ENCODE results near the gene CORO2A. TPM values are rescaled to one million over a fixed set of nuclear protein-coding genes. Genes with fewer than 3 reads are reported as not detected.

CORO2A gene
- total and polyA plus RNA-seq, 3 experiments from 2014 or later: 5.1 to 11.9 (median 5.1) TPM

GRCh38 chr9:98208635-98209034 is 16.2 kb upstream of the CORO2A start:
- peak in 1 of 5 donors; percentile 40 for DNase-seq
- ChIA-PET CTCF (interaction anchor here (0.6 kb wide), 1 partner anchor 475 kb away, joined by 4 read pairs; no protein-coding TSS in a partner anchor), POLR2A (no interaction called here)
- Mint-ChIP-seq H3K4me3 (no peak overlapping the region), H3K27ac (no peak overlapping the region), H3K36me3 (peaks cover 0 to 34% (median 6%) of the 10 kb centered on the region in 3 donors), H3K27me3 (no peaks in the 10 kb centered on the region), H3K4me1 (peaks cover 4 to 5% (median 5%) of the 10 kb centered on the region in 3 donors), H3K9me3 (no peaks in the 10 kb centered on the region)
- Histone ChIP-seq H3K27me3 (ENCODE audit: insufficient read depth, low read length, poor library complexity, severe bottlenecking) (no peaks in the 10 kb centered on the region), H3K27ac (ENCODE audit: low read depth, low read length) (no peak overlapping the region), H3K4me1 (ENCODE audit: insufficient read depth, low read length) (no peaks in the 10 kb centered on the region), H3K9me3 (ENCODE audit: low read length) (no peaks in the 10 kb centered on the region), H3K4me3 (ENCODE audit: low read length) (no peak overlapping the region), H3K36me3 (ENCODE audit: insufficient read depth, low read length) (no peaks in the 10 kb centered on the region)

- Mint-ChIP-seq H3K4me1 (peaks cover 4 to 5% (median 5%) of the 10 kb centered on the region in 3 donors), H3K27me3 (no peaks in the 10 kb centered on the region), H3K4me3 (no peak overlapping the region), H3K27ac (peak overlapping the region in 1 of 8 donors; percentile 35), H3K36me3 (peaks cover 0 to 26% (median 2%) of the 10 kb centered on the region in 3 donors), H3K9me3 (no peaks in the 10 kb centered on the region)
- Histone ChIP-seq H3K27me3 (ENCODE audit: insufficient read depth, low read length, poor library complexity, severe bottlenecking) (no peaks in the 10 kb centered on the region), H3K27ac (ENCODE audit: low read depth, low read length) (no peak overlapping the region), H3K36me3 (ENCODE audit: insufficient read depth, low read length) (no peaks in the 10 kb centered on the region), H3K4me1 (ENCODE audit: insufficient read depth, low read length) (no peaks in the 10 kb centered on the region), H3K9me3 (ENCODE audit: low read length) (no peaks in the 10 kb centered on the region), H3K4me3 (ENCODE audit: low read length) (no peak overlapping the region)
- DNase-seq: peak in 1 of 5 donors; percentile 9
- ChIA-PET CTCF (interaction anchor here (1.6 to 2.0 kb wide), 2 partner anchors 57 to 89 kb away, joined by 4 to 5 read pairs; no protein-coding TSS in a partner anchor), POLR2A (no interaction called here)
These were observed 15.2 kb upstream of the CORO2A start for GRCh38 chr9:98207606-98208005.

GRCh38 chr9:98206754-98207153 is 14.3 kb upstream of the CORO2A start:
- no peaks in the 10 kb centered on the region for H3K36me3 ChIP-seq (ENCODE audit: insufficient read depth, low read length)
- ChIA-PET POLR2A (no interaction called here), CTCF (interaction anchor here (1.6 to 2.0 kb wide), 2 partner anchors 57 to 89 kb away, joined by 4 to 5 read pairs; no protein-coding TSS in a partner anchor)
- H3K4me1 Mint-ChIP-seq: peaks cover 4 to 5% (median 5%) of the 10 kb centered on the region in 3 donors
- DNase-seq: no peak
- H3K9me3 Mint-ChIP-seq: no peaks in the 10 kb centered on the region
- H3K27me3 ChIP-seq (ENCODE audit: insufficient read depth, low read length, poor library complexity, severe bottlenecking): no peaks in the 10 kb centered on the region
- peaks cover 0 to 23% (median 2%) of the 10 kb centered on the region in 3 donors for H3K36me3 Mint-ChIP-seq
- H3K9me3 ChIP-seq (ENCODE audit: low read length): no peaks in the 10 kb centered on the region
- no peak overlapping the region for H3K4me3 ChIP-seq (ENCODE audit: low read length)
- H3K4me3 Mint-ChIP-seq: no peak overlapping the region
- no peaks in the 10 kb centered on the region for H3K4me1 ChIP-seq (ENCODE audit: insufficient read depth, low read length)
- no peak overlapping the region for H3K27ac ChIP-seq (ENCODE audit: low read depth, low read length)
- H3K27ac Mint-ChIP-seq: peak overlapping the region in 2 of 8 donors; percentile 26 to 72
- no peaks in the 10 kb centered on the region for H3K27me3 Mint-ChIP-seq

- Histone ChIP-seq H3K27ac (ENCODE audit: low read depth, low read length) (no peak overlapping the region), H3K9me3 (ENCODE audit: low read length) (no peaks in the 10 kb centered on the region), H3K27me3 (ENCODE audit: insufficient read depth, low read length, poor library complexity, severe bottlenecking) (no peaks in the 10 kb centered on the region), H3K36me3 (ENCODE audit: insufficient read depth, low read length) (no peaks in the 10 kb centered on the region), H3K4me1 (ENCODE audit: insufficient read depth, low read length) (no peaks in the 10 kb centered on the region), H3K4me3 (ENCODE audit: low read length) (no peak overlapping the region)
- H3K27me3 Mint-ChIP-seq: no peaks in the 10 kb centered on the region
- CTCF ChIA-PET: interaction anchor here (0.7 to 1.9 kb wide), 11 partner anchors 8 to 153 kb away, joined by 3 to 8 read pairs (median 4); no protein-coding TSS in a partner anchor
- peaks cover 0 to 14% (median 0%) of the 10 kb centered on the region in 3 donors for H3K36me3 Mint-ChIP-seq
- H3K4me1 Mint-ChIP-seq: peaks cover 4 to 5% (median 5%) of the 10 kb centered on the region in 3 donors
- H3K27ac Mint-ChIP-seq: peak overlapping the region in 1 of 8 donors; percentile 60
- H3K9me3 Mint-ChIP-seq: no peaks in the 10 kb centered on the region
- POLR2A ChIA-PET: interaction anchor here (0.5 to 1.1 kb wide), 2 partner anchors 33 to 103 kb away, joined by 3 to 5 read pairs; no protein-coding TSS in a partner anchor
- no peak overlapping the region for H3K4me3 Mint-ChIP-seq
- DNase-seq: no peak
These were observed 12.3 kb upstream of the CORO2A start for GRCh38 chr9:98204692-98205091.

- no peak for DNase-seq
- Histone ChIP-seq H3K36me3 (ENCODE audit: insufficient read depth, low read length) (no peaks in the 10 kb centered on the region), H3K27ac (ENCODE audit: low read depth, low read length) (no peak overlapping the region), H3K4me1 (ENCODE audit: insufficient read depth, low read length) (no peaks in the 10 kb centered on the region), H3K27me3 (ENCODE audit: insufficient read depth, low read length, poor library complexity, severe bottlenecking) (no peaks in the 10 kb centered on the region), H3K4me3 (ENCODE audit: low read length) (no peak overlapping the region), H3K9me3 (ENCODE audit: low read length) (no peaks in the 10 kb centered on the region)
- Mint-ChIP-seq H3K4me1 (peaks cover 4 to 5% (median 5%) of the 10 kb centered on the region in 3 donors), H3K27ac (no peak overlapping the region), H3K36me3 (peaks cover 0 to 7% (median 0%) of the 10 kb centered on the region in 3 donors), H3K4me3 (no peak overlapping the region), H3K27me3 (no peaks in the 10 kb centered on the region), H3K9me3 (no peaks in the 10 kb centered on the region)
- CTCF ChIA-PET: interaction anchor here (1.6 to 1.9 kb wide), 2 partner anchors 12 to 60 kb away, joined by 4 to 5 read pairs; no protein-coding TSS in a partner anchor
- POLR2A ChIA-PET: no interaction called here
These were observed 10.7 kb upstream of the CORO2A start for GRCh38 chr9:98203153-98203552.

- ChIA-PET POLR2A (no interaction called here), CTCF (no interaction called here)
- Mint-ChIP-seq H3K9me3 (no peaks in the 10 kb centered on the region), H3K27ac (peak overlapping the region in 1 of 8 donors; percentile 84), H3K27me3 (no peaks in the 10 kb centered on the region), H3K36me3 (peaks cover 0 to 3% (median 0%) of the 10 kb centered on the region in 3 donors), H3K4me3 (no peak overlapping the region), H3K4me1 (peaks cover 4 to 5% (median 5%) of the 10 kb centered on the region in 3 donors)
- no peak for DNase-seq
- Histone ChIP-seq H3K4me1 (ENCODE audit: insufficient read depth, low read length) (no peaks in the 10 kb centered on the region), H3K36me3 (ENCODE audit: insufficient read depth, low read length) (no peaks in the 10 kb centered on the region), H3K27me3 (ENCODE audit: insufficient read depth, low read length, poor library complexity, severe bottlenecking) (no peaks in the 10 kb centered on the region), H3K4me3 (ENCODE audit: low read length) (no peak overlapping the region), H3K9me3 (ENCODE audit: low read length) (no peaks in the 10 kb centered on the region), H3K27ac (ENCODE audit: low read depth, low read length) (no peak overlapping the region)
These were observed 9.8 kb upstream of the CORO2A start for GRCh38 chr9:98202252-98202651.

GRCh38 chr9:98201749-98202148 is 9.3 kb upstream of the CORO2A start:
- Mint-ChIP-seq H3K36me3 (peaks cover 0 to 3% (median 0%) of the 10 kb centered on the region in 3 donors), H3K4me1 (peaks cover 4 to 5% (median 5%) of the 10 kb centered on the region in 3 donors), H3K4me3 (no peak overlapping the region), H3K27me3 (no peaks in the 10 kb centered on the region), H3K9me3 (no peaks in the 10 kb centered on the region), H3K27ac (no peak overlapping the region)
- DNase-seq: no peak
- no peak overlapping the region for H3K4me3 ChIP-seq (ENCODE audit: low read length)
- CTCF ChIA-PET: no interaction called here
- H3K27ac ChIP-seq (ENCODE audit: low read depth, low read length): no peak overlapping the region
- POLR2A ChIA-PET: no interaction called here
- no peaks in the 10 kb centered on the region for H3K4me1 ChIP-seq (ENCODE audit: insufficient read depth, low read length)
- no peaks in the 10 kb centered on the region for H3K27me3 ChIP-seq (ENCODE audit: insufficient read depth, low read length, poor library complexity, severe bottlenecking)
- no peaks in the 10 kb centered on the region for H3K36me3 ChIP-seq (ENCODE audit: insufficient read depth, low read length)
- no peaks in the 10 kb centered on the region for H3K9me3 ChIP-seq (ENCODE audit: low read length)

GRCh38 chr9:98201102-98201501 is 8.7 kb upstream of the CORO2A start:
- POLR2A ChIA-PET: interaction anchor here (0.6 kb wide), 1 partner anchor 9 kb away, joined by 3 read pairs; the partner anchor contains the start of gene CORO2A
- H3K4me3 Mint-ChIP-seq: no peak overlapping the region
- H3K36me3 Mint-ChIP-seq: peaks cover 0 to 3% (median 0%) of the 10 kb centered on the region in 3 donors

More at GRCh38 chr9:98201102-98201501, 8.7 kb upstream of the CORO2A start:
- no peak overlapping the region for H3K27ac ChIP-seq (ENCODE audit: low read depth, low read length)
- Mint-ChIP-seq H3K27me3 (no peaks in the 10 kb centered on the region), H3K4me1 (peaks cover 2 to 5% (median 5%) of the 10 kb centered on the region in 3 donors), H3K27ac (peak overlapping the region in 1 of 8 donors; percentile 2), H3K9me3 (no peaks in the 10 kb centered on the region)
- H3K36me3 ChIP-seq (ENCODE audit: insufficient read depth, low read length): no peaks in the 10 kb centered on the region
- CTCF ChIA-PET: no interaction called here
- H3K4me1 ChIP-seq (ENCODE audit: insufficient read depth, low read length): no peaks in the 10 kb centered on the region
- H3K9me3 ChIP-seq (ENCODE audit: low read length): no peaks in the 10 kb centered on the region
- H3K27me3 ChIP-seq (ENCODE audit: insufficient read depth, low read length, poor library complexity, severe bottlenecking): no peaks in the 10 kb centered on the region
- DNase-seq: no peak
- H3K4me3 ChIP-seq (ENCODE audit: low read length): no peak overlapping the region
